ENCODE data around the gene RPH3AL. TPM values are rescaled to one million over a fixed set of nuclear protein-coding genes. Genes with fewer than 3 reads are reported as not detected.

RPH3AL gene
- total RNA-seq, 1 donor from 2014 or later, result 44.2 TPM

DNA sequence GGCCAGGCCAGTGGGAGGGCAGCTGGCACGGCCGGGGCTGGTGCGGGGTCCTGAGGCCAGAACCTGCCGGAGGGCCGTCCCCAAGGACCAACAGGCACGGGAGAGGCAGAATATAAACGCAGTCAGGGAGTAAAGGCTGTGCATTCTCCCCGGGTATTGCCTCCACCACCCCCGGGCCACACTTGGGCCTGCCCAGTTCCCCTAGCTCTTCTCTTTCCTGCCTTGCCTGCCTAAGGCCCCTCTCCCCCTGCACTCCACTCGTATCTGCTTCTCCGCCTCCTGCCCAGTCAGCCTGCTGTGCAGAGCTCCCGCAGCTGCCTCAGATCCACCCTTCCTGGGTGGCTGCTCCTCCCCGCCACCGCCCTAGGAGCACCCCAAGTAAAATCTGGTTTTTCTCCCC lies 5.0 kb upstream of the RPH3AL start:
- no peak overlapping the region for H3K27ac ChIP-seq
- H3K9me3 ChIP-seq, result no peaks in the 10 kb centered on the region
- TF ChIP-seq, protein P1, sequence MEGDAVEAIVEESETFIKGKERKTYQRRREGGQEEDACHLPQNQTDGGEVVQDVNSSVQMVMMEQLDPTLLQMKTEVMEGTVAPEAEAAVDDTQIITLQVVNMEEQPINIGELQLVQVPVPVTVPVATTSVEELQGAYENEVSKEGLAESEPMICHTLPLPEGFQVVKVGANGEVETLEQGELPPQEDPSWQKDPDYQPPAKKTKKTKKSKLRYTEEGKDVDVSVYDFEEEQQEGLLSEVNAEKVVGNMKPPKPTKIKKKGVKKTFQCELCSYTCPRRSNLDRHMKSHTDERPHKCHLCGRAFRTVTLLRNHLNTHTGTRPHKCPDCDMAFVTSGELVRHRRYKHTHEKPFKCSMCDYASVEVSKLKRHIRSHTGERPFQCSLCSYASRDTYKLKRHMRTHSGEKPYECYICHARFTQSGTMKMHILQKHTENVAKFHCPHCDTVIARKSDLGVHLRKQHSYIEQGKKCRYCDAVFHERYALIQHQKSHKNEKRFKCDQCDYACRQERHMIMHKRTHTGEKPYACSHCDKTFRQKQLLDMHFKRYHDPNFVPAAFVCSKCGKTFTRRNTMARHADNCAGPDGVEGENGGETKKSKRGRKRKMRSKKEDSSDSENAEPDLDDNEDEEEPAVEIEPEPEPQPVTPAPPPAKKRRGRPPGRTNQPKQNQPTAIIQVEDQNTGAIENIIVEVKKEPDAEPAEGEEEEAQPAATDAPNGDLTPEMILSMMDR (IDR thresholded peaks at IDR 0.05), result no peak
- intact Hi-C loops (cut with DNase I), result no loop called here
- no peaks in the 10 kb centered on the region for H3K27me3 ChIP-seq
- no peaks in the 10 kb centered on the region for H3K36me3 ChIP-seq
- DNase-seq (ENCODE audit: low spot score in 2 of 2), result peak in 1 of 2 donors; percentile 52
- H3K4me1 ChIP-seq, result no peaks in the 10 kb centered on the region
- no peak overlapping the region for H3K4me3 ChIP-seq

DNA sequence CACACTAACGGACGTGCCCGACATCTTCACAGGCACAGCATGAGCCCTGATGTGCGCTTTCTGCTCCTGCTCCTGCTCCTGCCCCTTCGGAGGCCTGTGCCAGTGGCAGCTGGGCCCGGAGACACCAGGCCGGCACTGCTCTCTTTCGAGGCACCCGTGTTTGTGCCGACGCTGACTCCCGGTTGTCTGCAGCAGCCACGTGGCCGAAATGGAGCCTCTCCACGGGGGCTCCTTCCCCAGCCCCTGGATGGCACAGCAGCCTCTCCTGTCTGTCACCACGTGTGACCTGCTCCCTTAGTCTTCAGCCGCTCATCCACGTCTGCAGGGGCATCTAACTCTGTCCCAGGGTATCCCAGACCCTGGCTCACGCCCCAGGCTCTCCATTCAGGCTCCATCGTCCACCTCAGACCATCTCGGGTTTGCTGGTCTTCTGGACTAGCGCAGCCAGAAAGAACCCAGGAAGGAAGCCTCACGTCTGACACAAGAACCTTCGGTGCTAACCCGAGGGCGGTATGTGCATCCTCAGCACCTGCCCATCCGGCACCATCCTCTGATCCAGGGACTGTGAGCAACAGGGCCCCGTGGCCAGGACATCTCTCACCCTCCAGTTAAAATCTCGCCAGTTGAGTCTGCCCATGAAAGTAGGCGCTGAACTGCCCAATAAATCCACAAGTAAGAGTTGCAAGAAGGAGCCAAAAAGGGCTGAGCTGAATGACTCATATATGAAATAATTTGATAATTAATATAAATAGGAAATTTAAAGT lies 4.2 kb upstream of the RPH3AL start:
- Histone ChIP-seq H3K9me3 (no peaks in the 10 kb centered on the region), H3K27ac (no peak overlapping the region), H3K27me3 (no peaks in the 10 kb centered on the region), H3K4me1 (no peaks in the 10 kb centered on the region), H3K36me3 (no peaks in the 10 kb centered on the region), H3K4me3 (no peak overlapping the region)
- TF ChIP-seq, protein P1 (IDR thresholded peaks at IDR 0.05), result no peak
- peak in 1 of 2 donors; percentile 42 for DNase-seq (ENCODE audit: low spot score in 2 of 2)
- intact Hi-C loops (cut with DNase I), result no loop called here

DNA sequence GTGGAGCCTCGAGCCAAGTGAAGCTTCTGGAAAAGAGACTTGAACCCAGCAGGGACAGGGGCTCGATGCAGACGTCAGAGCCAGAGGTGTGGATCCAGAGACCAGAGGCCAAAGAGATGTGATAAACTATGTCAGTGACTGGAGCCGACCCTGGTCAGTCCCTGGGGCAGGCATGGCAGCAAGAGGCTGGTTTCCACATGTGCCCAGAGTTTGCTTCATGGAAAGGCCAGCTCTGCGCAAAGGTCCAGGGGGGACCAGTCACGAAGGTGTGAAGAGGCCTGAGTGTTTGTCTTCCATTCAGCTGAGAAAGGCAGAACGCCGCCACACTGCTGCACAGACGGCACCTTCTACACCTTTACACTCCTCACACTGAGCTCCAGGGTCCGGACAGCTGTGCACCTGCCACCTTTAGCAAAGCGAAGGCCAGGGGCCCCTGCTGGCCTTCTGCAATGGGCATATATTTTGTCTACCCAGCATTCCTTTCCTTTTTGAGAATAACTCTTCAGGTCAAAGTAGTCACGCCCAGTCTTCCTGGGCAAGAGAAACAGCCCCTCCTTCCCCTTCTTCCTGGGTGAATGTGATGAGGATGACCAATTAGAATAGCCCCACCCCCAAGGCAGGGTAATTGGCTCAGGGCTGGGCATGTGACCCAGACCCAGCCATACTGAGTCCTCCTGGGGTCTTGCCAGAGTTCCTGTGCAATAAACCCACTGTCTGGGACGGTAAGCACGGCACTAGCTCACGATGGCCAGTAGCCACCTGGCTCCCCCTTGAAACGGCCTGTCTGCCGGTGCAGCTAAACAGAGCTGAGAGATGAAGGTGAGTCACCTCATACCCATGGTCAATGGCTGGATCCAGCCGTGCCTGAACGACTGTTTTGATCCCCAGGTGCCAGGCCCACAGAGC lies 2.3 kb upstream of the RPH3AL start:
- Histone ChIP-seq H3K4me3 (no peak overlapping the region), H3K9me3 (no peaks in the 10 kb centered on the region), H3K36me3 (no peaks in the 10 kb centered on the region), H3K27ac (no peak overlapping the region), H3K27me3 (no peaks in the 10 kb centered on the region), H3K4me1 (no peaks in the 10 kb centered on the region)
- DNase-seq (ENCODE audit: low spot score in 2 of 2), result no peak
- intact Hi-C loops (cut with DNase I), result no loop called here
- TF ChIP-seq, protein P1 (IDR thresholded peaks at IDR 0.05), result no peak

DNA sequence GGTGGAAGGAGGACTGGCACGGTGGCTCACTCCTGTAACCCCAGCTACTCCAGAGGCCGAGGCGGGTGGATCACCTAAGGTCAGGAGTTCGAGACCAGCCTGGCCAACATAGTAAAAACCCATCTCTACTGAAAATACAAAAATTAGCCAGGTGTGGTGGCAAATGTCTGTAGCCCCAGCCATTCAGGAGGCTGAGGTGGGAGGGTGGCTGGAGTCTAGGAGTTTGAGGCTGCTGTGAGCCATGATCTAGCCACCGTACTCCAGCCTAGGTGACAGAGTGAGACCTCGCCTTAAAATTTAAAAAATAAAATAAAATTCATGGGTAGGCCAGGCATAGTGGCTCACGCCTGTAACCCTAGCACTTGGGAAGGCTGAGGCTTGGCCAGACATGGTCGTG lies 1.2 kb upstream of the RPH3AL start:
- no peaks in the 10 kb centered on the region for H3K27me3 ChIP-seq
- no peaks in the 10 kb centered on the region for H3K9me3 ChIP-seq
- TF ChIP-seq, protein P1 (IDR thresholded peaks at IDR 0.05), result no peak
- DNase-seq (ENCODE audit: low spot score in 2 of 2), result no peak
- H3K4me1 ChIP-seq, result no peaks in the 10 kb centered on the region
- H3K4me3 ChIP-seq, result no peak overlapping the region
- peak overlapping the region in 1 of 2 donors; percentile 79 for H3K27ac ChIP-seq
- no peaks in the 10 kb centered on the region for H3K36me3 ChIP-seq
- intact Hi-C loops (cut with DNase I), result no loop called here

DNA sequence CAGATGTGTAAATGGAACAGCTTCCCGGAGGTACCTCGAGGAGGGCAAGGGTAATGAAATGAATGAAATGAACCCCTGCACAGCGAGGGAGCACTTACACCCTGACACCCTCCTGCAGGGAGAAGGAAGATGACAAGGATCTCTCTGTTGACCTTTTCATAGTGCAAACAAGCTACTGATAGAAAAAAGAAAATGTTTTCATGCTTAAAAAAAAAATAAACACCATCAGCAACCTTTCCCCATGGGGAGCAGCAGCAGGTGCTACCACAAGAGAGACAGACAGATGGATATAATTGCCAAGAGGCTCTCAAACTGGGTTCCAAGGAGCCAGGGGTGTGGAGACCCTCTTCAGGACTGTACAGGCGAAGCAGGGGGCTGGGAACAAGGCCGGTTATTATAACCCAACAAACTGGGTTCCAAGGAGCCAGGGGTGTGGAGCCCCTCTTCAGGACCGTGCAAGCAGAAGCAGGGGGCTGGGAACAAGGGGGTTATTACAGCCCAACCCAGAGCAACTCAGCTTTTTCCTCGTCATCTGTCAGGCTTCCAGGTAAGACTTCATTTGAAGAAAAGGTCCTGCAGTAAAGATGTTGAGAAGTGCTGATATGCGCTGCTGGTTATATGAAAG lies 718 bp upstream of the RPH3AL start:
- no peaks in the 10 kb centered on the region for H3K4me1 ChIP-seq

More for the DNA sequence above, 718 bp upstream of the RPH3AL start:
- intact Hi-C loops (cut with DNase I), result no loop called here
- Histone ChIP-seq H3K4me3 (no peak overlapping the region), H3K27me3 (no peaks in the 10 kb centered on the region), H3K36me3 (no peaks in the 10 kb centered on the region), H3K27ac (peak overlapping the region in 1 of 2 donors; percentile 79), H3K9me3 (no peaks in the 10 kb centered on the region)
- DNase-seq (ENCODE audit: low spot score in 2 of 2), result no peak
- TF ChIP-seq, protein P1 (IDR thresholded peaks at IDR 0.05), result no peak

All from ascending aorta (tissue), 2 donors.